Measurements from ENCODE around the gene PKN2. TPM values are rescaled to one million over a fixed set of nuclear protein-coding genes. Genes with fewer than 3 reads are reported as not detected.
A peak's percentile ranks its signal among the peaks of the same experiment; 100 is the strongest.

Gene PKN2
- total and polyA plus RNA-seq, 9 of the 15 experiments (the other 6 are each of a cell fraction or from before 2014, with no cell fraction given) = 4.5 to 25.3 (median 19.2) TPM

DNA sequence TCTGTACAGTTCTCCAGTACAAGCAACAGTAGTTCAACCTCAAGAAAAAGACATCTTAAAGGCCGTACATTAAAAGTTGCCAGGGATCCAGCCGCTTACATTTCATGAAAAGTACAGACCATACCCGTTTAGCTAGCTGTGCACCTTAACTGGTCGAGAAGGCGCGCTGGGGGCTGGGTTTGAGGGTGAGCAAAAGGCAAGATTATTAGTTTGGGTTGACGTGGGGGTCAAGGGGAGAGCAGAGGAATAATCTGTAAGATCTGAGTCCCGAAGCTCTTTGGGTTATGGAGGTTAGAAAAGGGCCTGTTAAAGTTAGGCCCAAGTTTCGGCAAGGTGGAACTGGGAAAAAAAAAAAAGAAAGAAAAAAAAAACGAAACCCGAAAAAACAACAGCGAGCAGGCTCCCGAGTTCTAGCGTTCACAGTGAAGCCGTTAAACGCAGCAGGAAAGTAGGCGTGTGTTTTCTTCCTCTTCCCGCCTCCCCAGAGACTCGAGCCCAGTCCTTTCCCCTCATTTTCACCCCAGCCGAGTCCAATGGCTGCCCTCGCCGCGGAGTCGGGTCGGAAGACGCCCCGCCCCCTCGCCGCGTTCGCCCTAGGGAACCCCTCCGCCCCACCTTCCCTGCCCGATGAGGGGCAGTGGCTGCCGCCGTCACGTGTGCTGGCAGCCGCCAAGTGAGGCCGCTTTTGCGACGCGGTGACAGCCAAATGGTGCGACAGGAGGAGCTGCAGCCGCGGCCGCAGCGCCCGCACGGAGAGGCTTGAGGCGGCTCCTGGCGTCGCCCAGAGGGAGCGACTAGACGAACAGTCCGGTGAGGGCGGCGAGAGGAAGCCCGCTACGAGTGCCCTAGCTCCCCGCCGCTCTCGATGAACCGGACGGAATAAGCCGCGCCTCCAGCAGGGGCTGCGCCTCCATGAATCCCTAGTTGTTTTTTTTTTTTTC lies at the start of gene PKN2 (continued):
- TF ChIP-seq, protein P1, sequence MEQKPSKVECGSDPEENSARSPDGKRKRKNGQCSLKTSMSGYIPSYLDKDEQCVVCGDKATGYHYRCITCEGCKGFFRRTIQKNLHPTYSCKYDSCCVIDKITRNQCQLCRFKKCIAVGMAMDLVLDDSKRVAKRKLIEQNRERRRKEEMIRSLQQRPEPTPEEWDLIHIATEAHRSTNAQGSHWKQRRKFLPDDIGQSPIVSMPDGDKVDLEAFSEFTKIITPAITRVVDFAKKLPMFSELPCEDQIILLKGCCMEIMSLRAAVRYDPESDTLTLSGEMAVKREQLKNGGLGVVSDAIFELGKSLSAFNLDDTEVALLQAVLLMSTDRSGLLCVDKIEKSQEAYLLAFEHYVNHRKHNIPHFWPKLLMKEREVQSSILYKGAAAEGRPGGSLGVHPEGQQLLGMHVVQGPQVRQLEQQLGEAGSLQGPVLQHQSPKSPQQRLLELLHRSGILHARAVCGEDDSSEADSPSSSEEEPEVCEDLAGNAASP (IDR thresholded peaks at IDR 0.05) = no peak
- no peak for TF ChIP-seq EWSR1 (IDR thresholded peaks at IDR 0.05; ENCODE audit: borderline replicate concordance, low read depth, partially characterized antibody)
- TF ChIP-seq, protein P2, sequence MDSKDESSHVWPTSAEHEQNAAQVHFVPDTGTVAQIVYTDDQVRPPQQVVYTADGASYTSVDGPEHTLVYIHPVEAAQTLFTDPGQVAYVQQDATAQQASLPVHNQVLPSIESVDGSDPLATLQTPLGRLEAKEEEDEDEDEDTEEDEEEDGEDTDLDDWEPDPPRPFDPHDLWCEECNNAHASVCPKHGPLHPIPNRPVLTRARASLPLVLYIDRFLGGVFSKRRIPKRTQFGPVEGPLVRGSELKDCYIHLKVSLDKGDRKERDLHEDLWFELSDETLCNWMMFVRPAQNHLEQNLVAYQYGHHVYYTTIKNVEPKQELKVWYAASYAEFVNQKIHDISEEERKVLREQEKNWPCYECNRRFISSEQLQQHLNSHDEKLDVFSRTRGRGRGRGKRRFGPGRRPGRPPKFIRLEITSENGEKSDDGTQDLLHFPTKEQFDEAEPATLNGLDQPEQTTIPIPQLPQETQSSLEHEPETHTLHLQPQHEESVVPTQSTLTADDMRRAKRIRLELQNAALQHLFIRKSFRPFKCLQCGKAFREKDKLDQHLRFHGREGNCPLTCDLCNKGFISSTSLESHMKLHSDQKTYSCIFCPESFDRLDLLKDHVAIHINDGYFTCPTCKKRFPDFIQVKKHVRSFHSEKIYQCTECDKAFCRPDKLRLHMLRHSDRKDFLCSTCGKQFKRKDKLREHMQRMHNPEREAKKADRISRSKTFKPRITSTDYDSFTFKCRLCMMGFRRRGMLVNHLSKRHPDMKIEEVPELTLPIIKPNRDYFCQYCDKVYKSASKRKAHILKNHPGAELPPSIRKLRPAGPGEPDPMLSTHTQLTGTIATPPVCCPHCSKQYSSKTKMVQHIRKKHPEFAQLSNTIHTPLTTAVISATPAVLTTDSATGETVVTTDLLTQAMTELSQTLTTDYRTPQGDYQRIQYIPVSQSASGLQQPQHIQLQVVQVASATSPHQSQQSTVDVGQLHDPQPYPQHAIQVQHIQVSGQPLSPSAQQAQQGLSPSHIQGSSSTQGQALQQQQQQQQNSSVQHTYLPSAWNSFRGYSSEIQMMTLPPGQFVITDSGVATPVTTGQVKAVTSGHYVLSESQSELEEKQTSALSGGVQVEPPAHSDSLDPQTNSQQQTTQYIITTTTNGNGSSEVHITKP (IDR thresholded peaks at IDR 0.05; ENCODE audit: partially characterized antibody) = peak; percentile 94
- peak; percentile 65 to 77 for TF ChIP-seq NRF1 (conservative IDR thresholded peaks at IDR 0.05 in 1 of 2, IDR thresholded peaks at IDR 0.05 in 1 of 2)
- TF ChIP-seq, protein P3, sequence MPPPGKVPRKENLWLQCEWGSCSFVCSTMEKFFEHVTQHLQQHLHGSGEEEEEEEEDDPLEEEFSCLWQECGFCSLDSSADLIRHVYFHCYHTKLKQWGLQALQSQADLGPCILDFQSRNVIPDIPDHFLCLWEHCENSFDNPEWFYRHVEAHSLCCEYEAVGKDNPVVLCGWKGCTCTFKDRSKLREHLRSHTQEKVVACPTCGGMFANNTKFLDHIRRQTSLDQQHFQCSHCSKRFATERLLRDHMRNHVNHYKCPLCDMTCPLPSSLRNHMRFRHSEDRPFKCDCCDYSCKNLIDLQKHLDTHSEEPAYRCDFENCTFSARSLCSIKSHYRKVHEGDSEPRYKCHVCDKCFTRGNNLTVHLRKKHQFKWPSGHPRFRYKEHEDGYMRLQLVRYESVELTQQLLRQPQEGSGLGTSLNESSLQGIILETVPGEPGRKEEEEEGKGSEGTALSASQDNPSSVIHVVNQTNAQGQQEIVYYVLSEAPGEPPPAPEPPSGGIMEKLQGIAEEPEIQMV (tag; conservative IDR thresholded peaks at IDR 0.05; ENCODE audit: low read depth) = no peak
- peak; percentile 80 for TF ChIP-seq PHF8 (IDR thresholded peaks at IDR 0.05; ENCODE audit: borderline replicate concordance, low read length)
- TF ChIP-seq BRD4 (IDR thresholded peaks at IDR 0.05) = peak; percentile 53
- TF ChIP-seq MED1 (CRISPR knock-in tag; IDR thresholded peaks at IDR 0.05; ENCODE audit: borderline replicate concordance) = no peak
- TF ChIP-seq ZBTB8A (IDR thresholded peaks at IDR 0.05; ENCODE audit: partially characterized antibody) = no peak
- no peak for TF ChIP-seq NFIC (IDR thresholded peaks at IDR 0.05)
- TF ChIP-seq NFIX (CRISPR knock-in tag; IDR thresholded peaks at IDR 0.05; ENCODE audit: low read depth) = no peak
- TF ChIP-seq CBFA2T2 (conservative IDR thresholded peaks at IDR 0.05) = peak; percentile 73
- TF ChIP-seq, protein P4, sequence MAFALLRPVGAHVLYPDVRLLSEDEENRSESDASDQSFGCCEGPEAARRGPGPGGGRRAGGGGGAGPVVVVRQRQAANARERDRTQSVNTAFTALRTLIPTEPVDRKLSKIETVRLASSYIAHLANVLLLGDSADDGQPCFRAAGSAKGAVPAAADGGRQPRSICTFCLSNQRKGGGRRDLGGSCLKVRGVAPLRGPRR (CRISPR knock-in tag; IDR thresholded peaks at IDR 0.05) = no peak
- TF ChIP-seq, protein P5, sequence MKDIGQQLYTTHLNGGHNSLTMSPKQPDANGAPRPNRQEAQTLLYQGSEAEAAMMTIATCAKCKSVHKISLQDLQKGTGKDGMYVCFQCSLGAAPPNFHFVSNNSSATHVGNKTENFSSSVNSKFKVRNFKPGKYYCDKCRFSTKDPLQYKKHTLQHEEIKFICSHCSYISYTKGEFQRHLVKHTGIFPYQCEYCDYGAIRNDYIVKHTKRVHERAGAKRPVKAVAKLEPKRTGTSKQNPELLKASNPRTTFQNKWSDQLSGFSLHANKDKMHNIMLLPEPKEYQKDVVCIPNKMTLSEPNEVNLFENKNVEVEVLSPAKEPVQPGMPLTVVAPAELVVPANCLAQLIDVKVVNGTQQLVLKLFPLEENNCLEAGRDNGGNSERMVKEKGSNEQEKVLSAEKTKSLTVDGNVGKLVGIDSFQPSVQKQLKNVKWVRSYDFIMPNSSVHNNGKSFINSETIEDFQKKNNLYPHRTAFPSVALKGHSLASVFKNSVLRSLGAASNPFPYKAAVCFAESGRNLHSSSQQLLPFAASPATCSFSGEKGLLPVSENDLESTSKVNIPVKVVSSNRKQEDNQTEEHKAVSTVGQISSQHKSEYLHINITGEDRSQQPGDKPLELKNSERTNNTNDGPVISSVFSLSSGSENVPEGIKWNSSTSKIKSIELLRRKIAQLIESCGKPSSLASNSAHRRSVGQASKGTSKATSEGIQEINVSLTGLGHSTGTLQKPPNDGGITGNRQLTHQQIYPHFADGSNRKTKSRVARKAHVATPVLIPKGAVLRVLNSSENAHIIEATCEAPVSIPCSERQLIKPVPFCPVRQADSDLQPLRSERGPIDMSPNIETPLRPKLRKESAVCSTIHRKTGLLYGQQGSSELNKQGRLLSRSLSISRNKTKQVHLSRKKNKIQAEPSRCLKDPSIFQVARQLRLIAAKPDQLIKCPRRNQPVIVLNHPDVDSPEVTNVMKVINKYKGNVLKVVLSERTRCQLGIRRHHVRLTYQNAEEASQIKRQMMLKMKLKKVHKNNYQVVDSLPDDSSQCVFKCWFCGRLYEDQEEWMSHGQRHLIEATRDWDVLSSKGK (CRISPR knock-in tag; IDR thresholded peaks at IDR 0.05) = no peak
- no peak for TF ChIP-seq ZNF232 (CRISPR knock-in tag; IDR thresholded peaks at IDR 0.05)
- 0 out of 2 replicates have a peak, but pooled peaks have one; percentile 13 for TF ChIP-seq LARP7 (IDR thresholded peaks at IDR 0.05)
- TF ChIP-seq POLR2A (conservative IDR thresholded peaks at IDR 0.05) = peak; percentile 97

Measured in K562 (cell line).